ENCODE measurements around the gene CAMK1D. TPM values are rescaled to one million over a fixed set of nuclear protein-coding genes. Genes with fewer than 3 reads are reported as not detected.

Gene CAMK1D
- total and polyA plus RNA-seq, 2 of the 4 experiments (the other 2 are of a cell fraction): 5.0 to 5.3 TPM

GRCh38 chr10:12308736-12309375, 40.5 kb upstream of the CAMK1D start:
- CTCF ChIA-PET: interaction anchor here (1.6 kb wide), 1 partner anchor 11 kb away, joined by 5 read pairs; no protein-coding TSS in a partner anchor
- Histone ChIP-seq H3K4ac (ENCODE audit: low read depth, low read length) (no peak overlapping the region), H3K9me3 (ENCODE audit: control insufficient read depth, insufficient read depth, low read length) (no peaks in the 10 kb centered on the region; the same call in 1 of the 2 replicates), H4K5ac (ENCODE audit: low read depth, low read length) (no peak overlapping the region), H3K56ac (ENCODE audit: extremely low read depth, insufficient read depth, low read length) (no peak overlapping the region), H3K14ac (replicated peaks; ENCODE audit: low read depth, low read length) (no peak overlapping the region), H2AK5ac (ENCODE audit: low read depth, low read length) (no peak overlapping the region), H3K36me3 (ENCODE audit: control insufficient read depth, insufficient read depth, low read length) (no peaks in the 10 kb centered on the region), H2AFZ (replicated peaks; ENCODE audit: low read length, poor library complexity) (no peak overlapping the region), H3K27ac (ENCODE audit: insufficient read depth, low read length) (no peak overlapping the region), H2AK9ac (replicated peaks; ENCODE audit: low read depth, low read length, poor library complexity) (no peak overlapping the region), H3K27me3 (ENCODE audit: control insufficient read depth, insufficient read depth, low read length) (no peaks in the 10 kb centered on the region; the same call in 1 of the 2 replicates), H2BK5ac (ENCODE audit: low read depth, low read length, poor library complexity, severe bottlenecking) (no peak overlapping the region), H4K20me1 (ENCODE audit: insufficient read depth, low read length) (no peaks in the 10 kb centered on the region), H3K18ac (ENCODE audit: low read depth, low read length) (no peak overlapping the region), H3K79me1 (ENCODE audit: low read depth in 1 of 2, low read length in 2 of 2) (no peaks in the 10 kb centered on the region), H3K9ac (ENCODE audit: low read depth, low read length) (no peak overlapping the region), H4K8ac (ENCODE audit: low read depth in 2 of 2, low read length in 2 of 2) (no peak overlapping the region), H3K9me1 (ENCODE audit: insufficient read depth, low read length) (no peaks in the 10 kb centered on the region), H3K4me1 (ENCODE audit: control insufficient read depth, insufficient read depth, low read length) (no peaks in the 10 kb centered on the region), H2BK120ac (ENCODE audit: low read depth, low read length) (no peak overlapping the region), H3K4me2 (ENCODE audit: low read depth, low read length) (no peak overlapping the region), H2BK15ac (ENCODE audit: low read depth, low read length) (no peak overlapping the region), H4K91ac (ENCODE audit: insufficient read depth, low read depth, low read length) (no peak overlapping the region), H2BK20ac (ENCODE audit: low read depth, low read length) (no peak overlapping the region), H3K23ac (ENCODE audit: low read depth, low read length) (no peak overlapping the region), H3K4me3 (ENCODE audit: insufficient read depth, low read depth, low read length) (no peak overlapping the region)
- BruUV-seq (replicated peaks): no TSS peak
- DNase-seq (no peak), ATAC-seq (ENCODE audit: low read depth) (no peak)
- POLR2A ChIA-PET (ENCODE audit: unreplicated experiment): no interaction called here
- in situ Hi-C loops (cut with MboI; ENCODE audit: low sequenced_read_pairs): no loop called here
- dilution Hi-C loops (cut with HindIII; ENCODE audit: low sequenced_read_pairs, unreplicated experiment): no loop called here
- TF ChIP-seq RAD21 (IDR thresholded peaks at IDR 0.05; ENCODE audit: low read length): no peak
- TF ChIP-seq CTCF (conservative IDR thresholded peaks at IDR 0.05; ENCODE audit: low read depth, low read length): no peak
- WGBS, 2 experiments (ENCODE audit: extremely low coverage in 2 of 2, insufficient read length in 1 of 2): 80% methylated on average over 1 of the region's 8 CpGs; no CpG with 5 or more reads in 1 of the 2 experiments
- intact Hi-C loops (cut with micrococcal nuclease): no loop called here

Data from IMR-90 (cell line).